Endometrium (tissue), 2 donors: ENCODE data around the gene BDKRB2.

Source experiments
- FAIRE-seq: peaks from 2 replicates; lab custom pipeline; 2012; peaks lifted over from hg19 to GRCh38; lab: Jason Lieb, UNC
- donor health status: control.
- donor health status: control.

The BDKRB2 gene

DNA sequence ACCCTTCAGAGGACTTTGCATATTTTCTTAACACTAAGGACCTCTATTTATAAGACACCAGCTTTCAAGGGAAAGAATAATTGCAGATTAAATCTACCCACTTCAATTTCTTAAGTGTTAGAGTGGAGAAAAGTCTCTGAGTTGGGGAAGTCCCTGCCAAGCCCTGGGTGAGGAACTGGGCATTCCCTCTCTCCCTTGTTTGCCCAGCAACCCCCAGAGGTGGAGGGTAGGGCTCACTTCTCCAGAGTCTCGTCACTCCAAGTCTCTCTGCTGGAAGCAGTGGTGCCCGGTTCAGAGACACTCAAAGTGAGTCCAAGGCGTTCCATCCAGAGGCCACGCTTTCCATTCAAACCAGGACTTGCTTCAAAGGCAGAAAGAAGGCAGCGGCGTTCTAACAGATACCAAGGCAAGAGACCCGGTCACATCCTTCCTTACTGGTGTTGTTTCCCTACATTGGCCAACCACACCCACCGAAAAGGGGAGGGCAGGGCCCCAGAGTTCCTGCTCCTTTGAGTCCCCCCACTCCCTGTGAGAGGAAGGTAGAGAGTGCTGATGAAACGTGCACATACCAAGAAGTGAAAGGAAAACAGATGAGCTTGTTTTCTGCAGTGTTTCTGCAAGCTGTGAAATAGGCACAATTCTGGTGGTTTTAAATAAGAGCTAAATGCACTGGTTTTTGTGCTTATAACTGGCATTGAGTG, 6.1 kb upstream of the BDKRB2 start:
- no peak for FAIRE-seq

DNA sequence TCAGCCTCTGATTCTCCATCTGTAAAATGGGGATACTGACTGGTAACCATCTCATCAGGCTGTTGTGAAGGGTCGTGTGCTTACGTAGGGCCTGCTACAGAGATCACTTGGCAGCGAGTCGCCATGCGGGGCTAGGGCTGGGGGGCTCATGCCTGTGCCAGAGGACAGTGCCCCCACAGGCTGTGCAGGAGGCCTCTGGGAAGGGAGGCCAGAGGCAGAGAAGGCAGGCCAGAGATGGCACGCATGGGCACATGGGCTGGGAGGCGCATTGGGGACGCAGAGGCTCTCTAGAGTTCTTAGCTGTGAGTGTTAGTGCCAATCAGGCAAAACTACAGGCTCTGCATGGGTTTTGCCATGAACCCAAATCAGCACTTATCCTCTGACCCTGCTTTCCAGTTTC, 3.5 kb upstream of the BDKRB2 start:
- no peak for FAIRE-seq

- no peak for FAIRE-seq
Observed at GRCh38 chr14:96201965-96202364, 2.7 kb upstream of the BDKRB2 start.

DNA sequence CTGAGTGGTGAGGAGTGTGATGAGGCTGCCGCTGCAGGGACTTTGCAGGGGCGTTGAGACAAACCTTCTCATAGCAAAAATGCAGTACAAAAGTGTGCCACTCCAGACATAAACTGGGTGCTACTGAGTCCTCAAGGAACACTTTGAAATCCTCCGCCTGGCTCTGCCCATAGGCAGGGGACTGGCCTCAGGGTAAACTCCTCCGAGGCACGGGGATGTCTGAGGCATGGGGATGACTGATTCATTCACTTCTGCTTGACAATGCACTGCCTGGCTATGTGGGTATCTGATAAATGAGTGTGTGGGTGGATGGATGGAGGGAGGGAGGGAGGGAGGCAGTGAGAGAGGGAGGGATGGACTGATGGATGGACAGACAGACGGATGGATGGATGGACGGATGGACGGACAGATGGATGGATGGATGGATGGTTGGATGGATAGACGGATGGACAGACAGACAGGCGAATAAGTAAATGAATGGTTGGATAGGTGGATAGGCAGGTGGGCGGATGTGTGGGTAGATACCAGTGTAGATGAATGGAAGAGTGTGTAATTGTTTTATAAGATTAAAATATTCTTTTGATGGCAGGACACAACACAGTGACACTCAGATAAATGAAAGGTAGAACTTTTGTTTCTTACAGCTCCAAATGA, 2.1 kb upstream of the BDKRB2 start:
- no peak for FAIRE-seq

DNA sequence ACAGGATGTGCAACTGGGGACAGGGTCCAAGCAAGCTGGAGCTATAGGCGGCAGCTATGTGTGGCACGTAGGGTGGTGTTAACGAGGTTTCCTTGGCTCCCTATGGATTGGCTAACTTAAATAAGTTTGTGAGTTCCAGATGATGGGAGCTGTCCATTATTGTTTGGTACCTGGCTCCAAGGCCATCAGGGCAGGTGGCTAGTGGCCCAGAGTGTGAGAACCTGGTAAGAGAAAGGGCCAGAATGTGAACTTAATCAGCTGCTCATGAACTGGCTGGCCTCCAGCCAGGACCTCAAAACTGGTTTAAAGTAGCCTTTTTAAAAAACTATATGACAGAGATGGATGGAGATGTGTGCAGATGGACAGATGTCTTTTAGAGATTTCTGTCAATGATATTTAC, 1.5 kb upstream of the BDKRB2 start:
- no peak for FAIRE-seq

DNA sequence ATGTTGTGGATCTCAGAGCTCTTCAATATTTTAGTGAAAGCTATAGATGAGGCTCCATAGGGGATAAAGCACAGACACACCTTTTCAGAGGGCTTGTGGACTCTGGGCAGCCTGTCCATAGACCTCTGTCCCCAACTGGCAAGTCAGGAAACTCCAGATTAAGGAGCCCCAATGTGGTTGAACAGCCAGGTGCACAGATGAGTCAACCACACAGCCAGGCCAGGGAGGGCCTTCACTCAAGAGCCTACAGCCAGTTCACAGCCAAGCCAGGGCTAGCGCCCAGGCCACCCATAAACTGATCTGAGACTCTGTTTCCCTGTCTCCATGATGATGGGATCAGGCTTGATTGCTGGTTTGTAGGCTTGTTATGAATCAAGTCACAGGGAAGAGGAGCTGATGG, 1.0 kb upstream of the BDKRB2 start:
- FAIRE-seq: no peak

DNA sequence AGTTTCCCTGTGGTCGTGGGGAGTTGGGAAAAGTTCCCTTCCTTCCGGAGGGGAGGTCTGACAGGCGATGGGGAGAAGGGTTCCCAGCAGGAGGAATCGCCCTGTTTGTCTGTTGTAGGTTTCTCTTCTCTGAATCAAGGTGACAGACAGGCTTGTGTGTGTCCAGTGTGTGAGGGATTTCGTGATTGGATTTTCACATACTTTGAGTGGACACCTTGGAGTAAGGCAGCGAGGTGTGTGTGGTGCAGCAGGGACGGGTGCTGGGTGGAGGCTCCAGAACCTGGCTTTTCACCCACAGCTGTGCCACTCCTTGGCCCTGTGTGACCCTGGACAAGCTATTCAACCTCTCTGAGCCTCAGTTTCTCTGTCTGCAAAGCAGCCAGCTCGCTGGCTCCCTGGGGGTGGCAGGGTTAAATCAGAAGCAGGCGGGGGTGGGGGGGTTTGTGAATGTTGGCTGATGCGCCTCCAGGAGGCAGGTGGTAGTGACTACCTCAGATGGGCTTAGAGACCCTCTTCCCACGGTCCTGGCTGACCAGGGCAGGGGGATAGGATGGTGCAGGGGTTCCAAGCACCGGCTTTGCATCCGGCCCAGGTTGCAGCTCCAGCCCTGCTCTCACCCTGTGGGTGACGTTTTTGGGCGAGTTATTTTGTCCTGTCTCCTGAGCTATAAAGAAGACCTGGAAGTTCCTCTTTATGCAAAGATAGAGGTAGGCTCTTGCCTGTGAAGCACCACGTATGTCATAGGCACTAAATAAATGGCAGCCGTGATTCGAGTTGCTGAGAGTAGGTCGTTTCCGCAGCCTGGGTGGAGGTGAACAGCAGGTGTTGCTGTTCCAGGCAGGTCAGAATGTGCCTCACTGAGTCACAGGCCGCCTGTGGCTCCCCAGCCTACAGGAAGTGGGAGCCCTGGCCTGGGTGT, 679 bp downstream of the BDKRB2 start:
- no peak for FAIRE-seq

- no peak for FAIRE-seq
Observed at GRCh38 chr14:96205978-96206360, 1.3 kb downstream of the BDKRB2 start.

DNA sequence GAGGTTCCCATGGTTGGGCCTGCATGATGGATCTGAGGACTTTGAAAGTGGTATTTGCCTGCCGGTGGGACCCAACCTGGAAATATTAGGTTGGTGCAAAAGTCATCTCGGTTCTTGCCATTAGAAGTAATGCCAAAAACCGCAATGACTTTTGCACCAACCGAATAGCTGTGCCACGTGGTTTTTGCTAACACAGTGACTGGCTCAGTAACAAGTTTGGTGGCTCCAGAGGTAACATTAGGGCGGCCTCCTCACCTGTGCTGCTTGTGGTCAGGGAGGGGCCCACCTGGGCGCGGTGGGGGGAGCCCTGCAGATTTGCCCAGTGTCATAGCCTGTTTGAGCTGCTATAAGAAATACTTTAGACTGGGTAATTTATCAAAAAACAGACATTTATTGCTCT, 1.8 kb downstream of the BDKRB2 start:
- no peak for FAIRE-seq

- FAIRE-seq: no peak
Observed at GRCh38 chr14:96207686-96208085, 3.0 kb downstream of the BDKRB2 start.

DNA sequence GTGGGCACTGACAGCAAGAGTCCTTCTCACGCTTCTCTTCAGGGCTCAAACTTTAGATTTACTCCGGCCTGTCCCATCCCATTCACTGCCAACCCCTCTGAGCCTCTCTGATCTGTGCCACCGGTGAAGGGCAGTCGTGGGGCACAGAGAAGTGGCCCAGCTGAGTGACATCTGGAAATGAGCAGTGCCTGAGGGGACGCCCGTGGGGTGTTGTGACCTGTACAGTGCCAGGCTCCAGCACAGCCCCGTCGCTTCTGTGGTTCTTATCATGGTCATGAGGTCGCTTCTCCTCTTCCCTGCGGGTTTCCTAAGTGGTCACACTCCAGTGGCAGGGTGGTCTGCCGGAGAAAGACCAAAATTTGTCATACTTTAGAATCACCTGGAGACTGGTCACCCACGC, 4.1 kb downstream of the BDKRB2 start:
- FAIRE-seq: no peak

DNA sequence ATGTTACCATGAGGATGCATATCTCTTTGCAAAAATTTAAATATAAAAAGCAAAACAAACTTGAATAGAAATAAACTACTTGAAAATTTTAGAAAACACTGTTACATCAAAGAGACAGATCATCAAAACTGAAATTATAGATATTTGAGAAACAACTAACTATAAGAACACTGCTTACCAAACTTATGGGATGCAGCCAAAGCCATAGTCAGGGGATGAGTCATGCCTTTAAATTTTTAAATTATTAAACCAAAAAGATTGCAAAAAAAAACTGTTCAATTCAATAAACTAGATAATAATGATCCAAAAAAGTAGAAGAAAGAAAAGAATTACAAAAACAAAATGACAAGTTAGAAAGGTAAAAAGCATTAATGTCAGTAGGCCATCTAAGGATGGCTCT, 7.5 kb downstream of the BDKRB2 start:
- no peak for FAIRE-seq

GRCh38 chr14:96212896-96213295, 8.3 kb downstream of the BDKRB2 start:
- no peak for FAIRE-seq

DNA sequence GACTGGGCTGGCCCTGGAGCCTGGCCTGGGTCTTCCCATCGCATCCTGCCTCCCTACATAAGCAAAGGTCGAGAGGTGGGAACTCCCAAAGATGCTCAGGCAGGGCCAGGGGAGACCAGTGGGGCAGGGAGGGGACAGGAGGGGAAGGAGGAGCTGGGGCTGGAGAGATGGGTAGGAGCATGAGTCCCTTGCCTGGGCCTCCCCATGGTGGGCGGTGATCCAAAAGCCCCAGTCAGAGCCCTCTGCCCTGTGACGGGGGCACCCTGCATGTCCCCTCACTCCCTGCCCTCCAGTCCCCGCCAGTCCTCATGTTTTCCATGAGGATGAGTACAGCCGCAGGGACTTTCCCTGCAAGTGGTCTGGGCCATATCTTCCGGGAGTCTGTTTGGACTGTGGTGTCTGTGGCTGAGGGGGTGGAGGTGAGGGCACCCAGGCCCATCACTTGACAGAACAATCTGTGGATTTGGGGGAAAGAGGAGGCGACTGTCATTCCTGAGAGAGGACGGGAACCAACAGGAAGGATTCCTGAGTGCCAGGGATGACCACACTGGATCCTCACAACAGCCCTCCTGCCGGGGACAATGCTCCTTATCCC, 9.3 kb downstream of the BDKRB2 start:
- no peak for FAIRE-seq

DNA sequence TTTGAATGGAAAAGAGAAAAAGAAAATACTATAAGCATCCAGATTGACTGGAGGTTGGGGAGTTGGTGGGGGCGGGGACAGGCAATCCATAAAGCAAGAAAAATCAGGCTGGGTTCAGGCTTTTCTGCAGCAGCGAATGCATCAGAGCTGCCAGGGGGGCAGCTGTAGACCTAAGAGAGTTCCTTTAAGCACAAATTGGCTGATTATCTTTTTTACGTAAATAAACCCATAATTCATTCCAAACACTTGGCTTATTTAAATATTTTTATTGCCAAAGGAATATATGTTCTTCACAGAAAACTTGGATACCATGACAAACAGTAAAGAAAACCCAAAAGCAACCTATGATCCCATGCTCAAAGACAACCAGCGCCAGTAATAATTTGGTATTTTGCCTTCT, 10.2 kb downstream of the BDKRB2 start:
- no peak for FAIRE-seq

DNA sequence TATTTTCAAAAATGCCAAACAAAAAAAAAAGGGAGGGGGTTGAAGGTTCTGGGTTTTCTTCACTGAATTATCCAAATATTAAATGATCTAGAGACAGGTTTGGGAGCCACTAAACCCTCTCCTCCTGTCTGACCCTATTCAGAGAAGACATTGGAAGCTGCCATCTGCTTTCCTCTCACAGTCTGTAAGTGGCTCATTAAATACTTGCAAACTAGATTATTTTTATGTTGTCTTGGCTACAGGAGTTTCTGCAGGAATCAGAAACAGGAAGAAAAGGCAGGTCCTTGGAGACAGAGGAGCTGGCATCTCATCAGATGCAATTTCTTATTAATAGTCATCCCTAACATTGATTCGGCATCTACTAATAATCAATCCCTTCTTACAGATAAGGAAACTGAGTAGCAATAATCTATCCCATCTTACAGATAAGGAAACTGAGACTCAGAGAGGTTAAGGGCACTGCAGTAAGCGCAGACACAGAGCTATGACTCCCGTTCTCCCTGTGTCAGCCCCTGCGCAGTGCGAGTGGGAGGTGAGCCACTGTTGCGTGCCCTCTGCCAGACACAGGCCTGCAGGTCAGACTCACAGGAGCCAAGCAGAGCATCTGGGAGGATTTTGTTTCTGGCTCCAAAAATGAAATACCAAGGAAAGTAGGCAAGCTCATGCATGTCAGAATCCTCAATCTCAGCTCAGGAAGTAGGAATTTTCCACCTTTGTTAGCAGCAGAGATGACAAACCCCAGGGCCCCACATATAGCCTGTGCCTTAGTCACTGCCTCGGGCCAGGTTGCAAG, 11.0 kb downstream of the BDKRB2 start:
- no peak for FAIRE-seq

- no peak for FAIRE-seq
Observed at GRCh38 chr14:96216627-96217026, 12.0 kb downstream of the BDKRB2 start.

DNA sequence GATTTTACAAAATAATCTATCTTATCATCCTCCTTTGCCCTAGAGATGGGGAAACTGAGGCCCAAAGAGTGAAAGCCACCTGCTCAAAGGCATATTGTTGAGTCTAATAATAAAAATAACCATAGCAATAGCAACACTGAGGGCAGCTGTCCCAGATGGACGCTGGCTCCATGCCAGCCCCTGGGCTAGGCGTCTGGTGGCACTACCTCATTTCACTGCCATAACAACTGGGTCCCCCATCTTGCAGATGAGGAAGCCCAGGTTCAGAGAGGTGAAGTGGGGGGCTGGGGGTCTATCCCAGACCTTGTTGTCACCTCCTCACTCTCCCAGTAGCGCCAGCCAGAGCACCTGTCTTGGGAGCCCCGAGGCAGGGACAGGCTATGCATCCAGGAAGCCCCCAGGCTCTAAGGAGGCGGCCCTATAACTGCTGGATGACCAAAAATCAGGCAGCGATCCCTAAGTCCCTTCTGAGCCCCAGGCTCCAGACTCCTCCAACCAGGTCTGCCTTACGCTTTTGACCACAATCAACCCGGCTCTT, 12.8 kb downstream of the BDKRB2 start:
- FAIRE-seq: no peak

GRCh38 chr14:96221109-96221650, 16.5 kb downstream of the BDKRB2 start:
- FAIRE-seq: no peak

DNA sequence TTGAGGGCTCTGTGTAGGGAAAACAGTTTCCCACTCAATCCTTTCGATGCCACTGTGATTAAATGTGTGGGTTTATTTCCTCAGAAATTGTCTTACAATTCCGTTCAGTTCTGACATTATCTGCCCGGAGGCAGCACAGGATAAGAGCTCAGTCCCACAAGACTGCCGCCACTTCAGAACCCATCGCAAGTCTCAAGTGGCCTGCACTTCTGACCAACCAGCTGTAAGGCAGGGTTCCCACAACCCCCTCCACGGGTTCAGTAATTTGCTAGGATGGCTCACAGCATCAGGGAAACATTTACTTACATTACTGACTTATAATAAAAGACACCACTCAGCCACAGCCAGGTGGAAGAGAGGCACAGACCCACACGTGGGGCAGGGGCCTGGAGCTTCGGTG, 17.2 kb downstream of the BDKRB2 start:
- FAIRE-seq: no peak

DNA sequence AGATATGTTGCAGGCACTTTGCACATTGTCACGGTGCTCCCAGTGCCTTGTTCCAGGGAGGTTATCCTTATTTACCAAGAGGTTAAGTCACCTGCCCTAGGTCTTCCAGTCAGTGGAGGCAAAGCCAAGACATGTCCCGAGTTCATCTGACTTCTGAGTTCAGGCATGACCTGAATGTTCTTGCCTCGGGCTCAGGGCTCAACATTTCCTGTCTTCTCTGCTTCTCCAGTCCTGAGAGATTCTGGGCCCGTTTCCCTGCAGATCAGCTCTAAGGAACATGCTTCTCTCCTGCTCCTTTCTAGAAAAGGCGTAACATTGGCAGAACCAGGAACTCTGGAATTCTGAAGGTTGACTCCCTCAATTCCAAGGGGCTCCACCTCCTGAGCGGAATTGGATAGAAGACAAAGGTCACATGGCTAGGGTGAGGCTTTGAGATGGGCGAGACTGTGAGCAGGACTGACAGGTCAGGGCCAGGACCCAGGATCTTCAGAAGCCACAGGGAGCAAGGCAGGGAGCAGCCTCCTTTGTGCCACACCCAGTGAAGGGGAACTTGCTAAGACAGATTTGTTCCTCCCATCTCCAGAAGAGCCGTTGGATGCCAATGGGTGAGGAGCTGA, 19.9 kb downstream of the BDKRB2 start:
- FAIRE-seq: no peak
